Ascending aorta (tissue), 2 donors: Measurements from ENCODE around the gene MRPS24. TPM values are rescaled to one million over a fixed set of nuclear protein-coding genes. Genes with fewer than 3 reads are reported as not detected.

Experiments used
- DNase-seq, 2 donors: peaks; one replicate each; pipeline ENCODE4 v3.0.0-alpha.2; 2019; ENCODE audit warnings: low spot score in 2 of 2
- H3K27ac ChIP-seq, 2 donors: fragments of 200-600 bp; sonication (generic); one replicate each; pipeline ENCODE4 v1.5.1; 2016 to 2017; ENCODE audit warnings: mild to moderate bottlenecking in 1 of 2
- H3K27me3 ChIP-seq: fragments of 200-600 bp; sonication (generic); one replicate; pipeline ENCODE4 v1.5.1; 2017
- H3K36me3 ChIP-seq, 2 donors: fragments of 200-600 bp; sonication (generic); one replicate each; pipeline ENCODE4 v1.5.1; 2016
- H3K4me1 ChIP-seq, 2 donors: fragments of 200-600 bp; sonication (generic); one replicate each; pipeline ENCODE4 v1.5.1; 2016 to 2017; ENCODE audit warnings: mild to moderate bottlenecking in 1 of 2
- H3K4me3 ChIP-seq, 2 donors: fragments of 200-600 bp; sonication (generic); one replicate each; pipeline ENCODE4 v1.5.1; 2016 to 2017; ENCODE audit warnings: mild to moderate bottlenecking in 1 of 2
- H3K9me3 ChIP-seq, 2 donors: fragments of 200-600 bp; sonication (generic); one replicate each; pipeline ENCODE4 v1.5.1; 2016
- intact Hi-C: fragments of 100-400 bp; cut with DNase I; formaldehyde crosslinking; loops from one replicate; pipeline ENCODE4 v1.15.1; 2023
- total RNA-seq: library from RNA; depleted of rRNA; stranded (reverse); fragments of >200 nt; gene quantifications from one replicate; pipeline ENCODE4 v1.1.0, GENCODE V29; 2016
- TF ChIP-seq, protein P1 (sequence below), 3 experiments: fragments of 200-600 bp in 2 of 3; fragments of 450-650 bp in 1 of 3; sonication (generic) in 2 of 3; IDR thresholded peaks; one replicate each; pipeline ENCODE4 v1.5.1; 2016 to 2019; ENCODE audit warnings: antibody characterized with exemption in 3 of 3, mild to moderate bottlenecking in 1 of 3, moderate library complexity in 1 of 3

Gene MRPS24
- total RNA-seq, 1 donor from 2014 or later = 145 TPM

DNA sequence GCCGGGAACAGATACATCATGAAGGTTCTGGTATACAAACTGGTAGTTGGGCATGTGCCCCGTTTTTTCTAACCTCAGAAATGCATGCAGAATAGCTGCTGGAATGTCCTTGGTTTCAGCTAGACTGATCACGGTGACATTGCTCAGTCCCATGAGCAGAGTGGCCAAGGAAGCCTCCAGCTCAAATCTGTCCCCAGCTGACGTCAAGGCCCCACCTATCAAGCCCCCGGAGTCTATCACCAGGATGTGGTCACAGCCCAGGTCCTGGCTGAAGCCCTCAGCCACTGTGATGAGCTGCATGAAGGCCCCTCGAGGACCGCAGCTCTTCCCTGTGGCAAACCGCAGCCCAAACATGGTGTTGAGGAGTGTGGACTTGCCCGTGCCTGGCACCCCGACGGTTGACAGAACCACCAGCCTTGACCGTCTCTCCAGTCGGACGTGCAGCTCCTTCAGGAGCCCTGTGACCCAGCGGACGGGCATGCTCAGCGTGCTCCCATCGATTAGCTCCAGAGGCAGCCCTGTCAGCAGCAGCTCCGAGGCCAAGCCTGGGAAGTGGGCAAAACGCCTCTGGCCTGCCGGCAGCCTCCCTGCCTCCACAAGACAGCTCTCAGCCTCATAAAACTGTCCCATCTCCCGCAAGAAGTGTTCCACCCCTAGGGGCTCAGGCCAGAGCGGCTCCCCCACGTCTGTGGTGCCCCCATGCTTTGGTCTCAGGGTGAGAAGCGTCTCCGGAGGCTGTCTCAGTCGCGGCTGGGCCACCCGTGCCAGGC is 7.8 kb upstream of the MRPS24 start:
- TF ChIP-seq, protein P1, sequence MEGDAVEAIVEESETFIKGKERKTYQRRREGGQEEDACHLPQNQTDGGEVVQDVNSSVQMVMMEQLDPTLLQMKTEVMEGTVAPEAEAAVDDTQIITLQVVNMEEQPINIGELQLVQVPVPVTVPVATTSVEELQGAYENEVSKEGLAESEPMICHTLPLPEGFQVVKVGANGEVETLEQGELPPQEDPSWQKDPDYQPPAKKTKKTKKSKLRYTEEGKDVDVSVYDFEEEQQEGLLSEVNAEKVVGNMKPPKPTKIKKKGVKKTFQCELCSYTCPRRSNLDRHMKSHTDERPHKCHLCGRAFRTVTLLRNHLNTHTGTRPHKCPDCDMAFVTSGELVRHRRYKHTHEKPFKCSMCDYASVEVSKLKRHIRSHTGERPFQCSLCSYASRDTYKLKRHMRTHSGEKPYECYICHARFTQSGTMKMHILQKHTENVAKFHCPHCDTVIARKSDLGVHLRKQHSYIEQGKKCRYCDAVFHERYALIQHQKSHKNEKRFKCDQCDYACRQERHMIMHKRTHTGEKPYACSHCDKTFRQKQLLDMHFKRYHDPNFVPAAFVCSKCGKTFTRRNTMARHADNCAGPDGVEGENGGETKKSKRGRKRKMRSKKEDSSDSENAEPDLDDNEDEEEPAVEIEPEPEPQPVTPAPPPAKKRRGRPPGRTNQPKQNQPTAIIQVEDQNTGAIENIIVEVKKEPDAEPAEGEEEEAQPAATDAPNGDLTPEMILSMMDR (IDR thresholded peaks at IDR 0.05) = no peak
- Histone ChIP-seq H3K36me3 (peaks cover 54 to 65% of the 10 kb centered on the region in 2 donors), H3K4me3 (no peak overlapping the region), H3K27me3 (no peaks in the 10 kb centered on the region), H3K9me3 (no peaks in the 10 kb centered on the region), H3K4me1 (peaks cover 17 to 24% of the 10 kb centered on the region in 2 donors), H3K27ac (no peak overlapping the region)
- no peak for DNase-seq
- intact Hi-C loops = loop anchor here (10.0 kb wide), 3 partner anchors 708 to 1642 kb away; partner anchors contain the start of genes GLI3, NACAD and TMED4

- TF ChIP-seq, protein P1 (IDR thresholded peaks at IDR 0.05) = no peak
- H3K27ac ChIP-seq = no peak overlapping the region
- DNase-seq = no peak
- H3K4me1 ChIP-seq = peaks cover 14 to 25% of the 10 kb centered on the region in 2 donors
- intact Hi-C loops = loop anchor here (10.0 kb wide), 3 partner anchors 709 to 1641 kb away; partner anchors contain the start of genes GLI3, NACAD and TMED4
- H3K36me3 ChIP-seq = peaks cover 50 to 60% of the 10 kb centered on the region in 2 donors
- no peak overlapping the region for H3K4me3 ChIP-seq
- no peaks in the 10 kb centered on the region for H3K27me3 ChIP-seq
- no peaks in the 10 kb centered on the region for H3K9me3 ChIP-seq
Observed at GRCh38 chr7:43876241-43876640, 6.9 kb upstream of the MRPS24 start.

GRCh38 chr7:43873300-43873699 is 4.0 kb upstream of the MRPS24 start:
- Histone ChIP-seq H3K36me3 (peaks cover 29 to 36% of the 10 kb centered on the region in 2 donors), H3K4me3 (no peak overlapping the region), H3K27ac (peak overlapping the region; percentile 73 to 90), H3K4me1 (peaks cover 12 to 15% of the 10 kb centered on the region in 2 donors), H3K27me3 (no peaks in the 10 kb centered on the region), H3K9me3 (no peaks in the 10 kb centered on the region)
- peak in 1 of 2 donors; percentile 74 for DNase-seq
- intact Hi-C loops = loop anchor here (2.0 to 10.0 kb wide), 5 partner anchors 34 to 1638 kb away; partner anchors contain the start of genes GLI3, NACAD, PURB and TMED4
- TF ChIP-seq, protein P1 (IDR thresholded peaks at IDR 0.05) = no peak

DNA sequence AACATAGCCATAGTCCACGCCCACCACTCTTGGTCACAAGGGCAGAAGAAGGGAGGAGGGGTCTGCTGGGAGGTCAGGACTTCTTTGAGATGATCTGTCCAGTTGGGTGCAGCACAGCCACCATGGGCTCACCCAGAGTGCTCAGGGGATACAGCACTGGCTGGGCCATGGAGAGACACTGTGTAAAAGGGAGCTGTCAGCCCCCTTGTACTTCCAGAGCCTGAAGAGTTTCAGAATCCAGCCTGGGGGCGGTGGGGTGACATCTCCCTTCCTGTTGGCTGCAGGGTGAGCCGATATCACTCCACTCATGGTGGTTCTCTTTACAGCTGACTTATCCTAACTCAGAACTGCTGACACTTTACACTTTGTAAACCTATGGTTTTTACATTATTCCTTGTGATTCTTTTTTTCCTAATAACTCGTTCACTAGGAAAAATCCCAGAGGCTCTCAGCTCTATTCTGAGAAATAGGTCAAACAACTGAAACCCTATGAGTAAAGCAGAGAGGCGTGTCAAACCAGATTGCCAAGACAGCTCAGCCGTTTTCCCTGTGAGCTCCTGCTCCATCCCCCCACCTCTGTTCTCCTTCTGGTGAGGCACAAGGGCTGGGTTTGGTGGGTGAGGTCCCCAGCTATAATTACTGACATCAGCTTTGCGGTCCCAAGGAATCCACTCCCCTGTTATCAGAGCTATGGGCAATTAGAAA is 3.2 kb upstream of the MRPS24 start:
- Histone ChIP-seq H3K27me3 (no peaks in the 10 kb centered on the region), H3K36me3 (peaks cover 21 to 29% of the 10 kb centered on the region in 2 donors), H3K9me3 (no peaks in the 10 kb centered on the region), H3K27ac (peak overlapping the region; percentile 73 to 90), H3K4me3 (no peak overlapping the region), H3K4me1 (peaks cover 12 to 17% of the 10 kb centered on the region in 2 donors)
- TF ChIP-seq, protein P1 (IDR thresholded peaks at IDR 0.05) = no peak
- intact Hi-C loops = loop anchor here (2.0 to 10.0 kb wide), 5 partner anchors 34 to 1638 kb away; partner anchors contain the start of genes GLI3, NACAD, PURB and TMED4
- peak; percentile 29 to 86 for DNase-seq

GRCh38 chr7:43871064-43871463 is 1.7 kb upstream of the MRPS24 start:
- intact Hi-C loops = loop anchor here (5.0 to 10.0 kb wide), 4 partner anchors 714 to 1636 kb away; partner anchors contain the start of genes GLI3, NACAD, PURB and TMED4
- peak overlapping the region in 1 of 2 donors; percentile 95 for H3K27ac ChIP-seq

More at GRCh38 chr7:43871064-43871463, 1.7 kb upstream of the MRPS24 start:
- TF ChIP-seq, protein P1 (IDR thresholded peaks at IDR 0.05) = no peak
- H3K36me3 ChIP-seq = peaks cover 12 to 24% of the 10 kb centered on the region in 2 donors
- no peaks in the 10 kb centered on the region for H3K9me3 ChIP-seq
- no peak for DNase-seq
- no peak overlapping the region for H3K4me3 ChIP-seq
- peaks cover 12 to 17% of the 10 kb centered on the region in 2 donors for H3K4me1 ChIP-seq
- no peaks in the 10 kb centered on the region for H3K27me3 ChIP-seq
